Fibroblast of skin of left biceps (primary cell): ENCODE data around the gene BOK.

ENCODE experiments used
- DNase-seq, 2 experiments: peaks; one replicate each; pipeline ENCODE4 v3.0.0-alpha.2; 2013; ENCODE audit warnings: low read depth in 2 of 2

Gene BOK

DNA sequence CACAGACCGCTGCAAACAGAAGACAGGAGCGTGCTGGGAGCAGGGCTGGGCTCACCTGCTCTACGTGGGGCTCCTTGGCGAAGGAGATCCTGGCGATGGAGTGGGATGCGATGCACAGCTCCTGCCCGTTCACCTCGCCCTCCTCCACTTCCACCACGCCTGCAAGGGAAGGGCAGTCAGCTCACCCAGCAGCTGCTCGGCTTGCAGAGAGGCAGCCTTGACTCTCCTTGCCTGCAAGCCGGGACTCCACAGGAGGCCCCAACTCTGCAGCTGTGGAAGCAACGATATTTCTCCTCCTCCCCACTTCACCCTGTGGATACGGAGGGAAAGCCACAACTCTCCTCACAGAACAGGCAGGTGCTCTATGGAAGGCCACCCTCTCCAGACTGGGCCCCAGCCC, 43.3 kb downstream of the BOK start:
- no peak for DNase-seq

DNA sequence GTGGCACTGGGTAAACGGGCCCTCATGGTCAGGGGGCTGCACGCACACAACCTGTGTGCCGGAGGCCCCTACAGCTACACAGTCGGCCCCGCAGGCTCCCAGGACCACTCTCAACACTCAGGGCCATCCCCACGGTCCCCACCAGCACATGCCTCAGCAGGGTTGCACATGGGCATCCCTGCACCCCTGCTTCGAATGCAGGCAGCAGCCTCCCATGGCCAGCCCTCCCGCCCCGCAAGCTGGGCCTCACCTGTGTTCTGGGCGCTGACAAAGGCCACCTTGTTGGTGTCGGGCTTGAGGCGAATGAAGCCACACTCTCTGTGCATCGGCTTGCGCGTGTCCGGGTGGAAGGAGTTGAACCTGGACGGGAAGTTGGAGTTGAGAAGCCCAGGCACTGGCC, 44.2 kb downstream of the BOK start:
- no peak for DNase-seq

DNA sequence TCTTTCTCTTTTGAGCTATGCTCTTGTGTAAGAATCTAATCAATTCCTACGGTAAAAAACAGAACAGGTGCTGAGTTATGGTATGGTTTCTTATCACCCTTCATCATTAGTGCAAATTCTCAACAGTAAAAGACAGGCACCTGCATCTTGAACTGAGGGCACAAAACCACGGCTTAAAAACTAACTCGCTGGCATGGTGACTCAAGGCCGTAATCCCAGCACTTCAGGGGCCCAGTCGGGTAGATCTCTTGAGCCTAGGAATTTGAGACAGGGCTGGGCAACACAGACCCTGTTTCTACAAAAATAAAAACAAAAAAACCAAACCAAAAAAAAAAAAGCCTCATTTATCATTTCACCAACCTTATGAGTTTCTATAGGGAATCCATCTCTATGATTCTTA, 45.1 kb downstream of the BOK start:
- DNase-seq, result no peak

DNA sequence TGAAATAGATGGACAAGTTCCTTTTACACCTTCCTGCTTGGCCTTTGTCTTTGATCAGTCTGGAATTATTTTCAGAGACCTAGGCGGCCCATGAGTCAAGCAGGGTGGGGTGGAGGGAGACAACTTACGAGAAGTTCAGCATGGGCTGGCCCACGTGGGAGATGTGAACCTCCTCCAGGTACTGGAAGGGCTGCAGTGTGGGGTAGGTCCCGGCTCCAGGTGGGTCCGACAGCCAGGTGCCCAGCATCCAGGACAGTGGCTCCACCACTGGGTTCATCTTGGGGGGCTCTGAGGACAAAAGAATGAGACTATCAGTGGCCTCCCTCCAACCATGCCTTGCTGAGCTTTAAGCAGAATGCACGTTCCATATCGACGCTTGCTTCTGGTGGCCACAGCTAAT, 47.6 kb downstream of the BOK start:
- DNase-seq, result no peak

DNA sequence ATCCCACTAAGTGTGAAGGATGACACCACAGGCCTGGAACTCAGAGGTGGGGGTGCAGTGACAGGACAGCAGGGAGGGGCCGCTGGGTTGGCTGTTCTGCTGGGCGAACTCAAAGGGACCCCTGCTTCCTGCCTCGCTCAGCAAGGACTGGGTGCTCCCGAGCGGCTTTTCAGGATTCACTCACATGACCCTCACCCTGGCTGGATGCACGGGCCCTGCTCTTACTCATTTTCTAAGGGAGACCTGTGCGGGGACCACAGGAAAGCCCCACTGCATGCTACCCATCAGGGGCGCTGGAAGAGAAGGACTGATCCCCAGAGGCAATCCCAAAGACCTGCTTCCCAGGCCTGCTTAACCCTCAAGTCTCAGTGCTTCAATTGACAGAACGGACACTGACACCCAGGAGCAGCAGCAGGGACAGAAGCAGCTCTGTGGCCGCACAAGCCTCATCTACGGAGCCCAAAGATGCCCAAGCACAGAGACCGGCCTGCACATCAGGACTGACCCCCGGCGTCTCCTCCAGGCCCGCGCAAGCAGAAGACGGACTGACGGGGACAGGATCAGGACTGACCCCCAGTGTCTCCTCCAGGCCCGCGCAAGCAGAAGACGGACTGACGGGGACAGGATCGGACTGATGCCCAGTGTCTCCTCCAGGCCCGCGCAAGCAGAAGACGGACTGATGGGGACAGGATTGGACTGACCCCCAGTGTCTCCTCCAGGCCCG, 48.8 kb downstream of the BOK start:
- no peak for DNase-seq

DNA sequence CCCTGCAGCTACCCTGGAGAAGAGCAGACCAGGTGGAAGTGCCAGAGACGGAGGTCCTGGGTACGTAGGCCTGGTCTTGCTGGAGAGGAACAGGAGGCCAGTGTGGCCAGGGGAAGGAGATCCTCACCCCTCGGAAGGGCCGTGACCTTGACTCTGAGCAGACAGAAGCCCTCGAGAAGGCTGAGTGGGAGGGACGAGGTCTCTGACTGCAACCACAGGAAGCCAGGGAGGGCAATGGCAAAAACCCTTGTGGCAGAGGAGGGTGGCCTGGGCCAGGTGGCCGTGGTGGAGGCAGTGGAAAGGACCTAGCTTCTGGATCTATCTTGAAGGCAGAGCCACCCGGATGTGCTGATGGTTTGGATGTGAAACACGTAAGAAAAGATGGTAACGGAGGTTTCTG, 50.3 kb downstream of the BOK start:
- DNase-seq, result no peak

DNA sequence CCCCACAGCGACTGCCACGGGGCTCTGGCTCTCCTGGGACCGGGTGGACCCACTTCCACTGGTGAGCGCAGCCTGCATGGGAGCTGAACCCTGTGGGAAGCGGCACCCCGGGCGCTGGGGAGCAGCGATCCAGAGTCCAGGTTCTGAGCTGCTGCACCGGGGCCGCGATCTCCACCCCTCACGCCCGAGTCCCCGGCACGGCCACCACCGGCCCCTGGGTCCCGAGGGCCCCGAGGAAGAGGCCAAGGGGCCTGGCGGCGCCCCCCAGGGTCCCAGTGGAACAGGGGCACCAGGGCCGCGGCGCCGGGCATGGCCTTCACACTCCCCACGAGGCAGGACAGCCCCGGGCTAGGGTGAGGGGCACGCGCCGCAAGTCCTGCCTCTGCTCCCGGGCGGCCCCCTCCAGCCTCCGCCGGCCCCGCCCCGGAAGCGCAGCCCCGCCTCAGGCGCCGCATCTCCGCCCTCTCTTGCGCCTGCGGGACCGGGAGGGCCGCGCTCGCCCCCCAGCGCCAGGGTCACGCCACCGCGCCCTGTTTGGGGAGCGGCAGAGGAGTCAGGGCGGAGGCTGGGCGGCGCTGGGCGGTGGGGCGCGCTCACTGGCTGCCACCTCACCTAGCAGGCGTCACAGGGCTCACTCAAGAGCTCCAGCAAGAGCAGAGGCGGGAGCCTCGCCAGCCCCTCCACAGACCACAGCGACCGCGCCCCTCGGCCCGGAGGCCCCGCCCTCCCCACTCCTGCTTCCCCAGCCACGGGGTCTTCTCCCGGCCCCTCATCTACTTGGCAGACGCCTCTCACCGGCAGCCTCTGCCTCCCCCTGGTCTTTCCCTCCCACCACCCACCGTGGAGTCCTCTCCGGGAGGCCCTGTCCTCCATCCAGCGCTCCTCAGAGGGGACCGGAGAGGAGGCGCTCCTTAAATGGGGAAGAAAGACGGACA, 51.6 kb downstream of the BOK start:
- DNase-seq, result peak; percentile 53 to 57

DNA sequence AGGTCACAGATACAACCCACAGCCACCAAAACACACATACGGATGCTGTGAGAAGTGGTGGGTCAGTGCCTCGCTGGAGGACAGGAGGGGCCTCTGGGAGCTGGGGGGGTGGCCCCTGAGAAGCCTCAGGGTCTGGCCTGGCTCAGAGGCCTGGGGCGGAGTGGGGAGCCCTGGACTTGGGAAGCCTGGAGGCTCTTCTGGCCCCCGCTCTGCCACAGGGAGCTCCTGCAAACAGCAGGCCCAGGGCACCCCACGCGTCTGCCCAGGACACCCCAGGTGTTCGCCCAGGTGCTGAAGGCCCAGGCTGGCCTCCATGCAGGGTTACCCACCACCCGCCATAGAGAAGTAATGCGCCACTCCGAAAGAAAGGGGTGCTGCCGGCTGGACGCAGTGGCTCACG, 52.5 kb downstream of the BOK start:
- no peak for DNase-seq

DNA sequence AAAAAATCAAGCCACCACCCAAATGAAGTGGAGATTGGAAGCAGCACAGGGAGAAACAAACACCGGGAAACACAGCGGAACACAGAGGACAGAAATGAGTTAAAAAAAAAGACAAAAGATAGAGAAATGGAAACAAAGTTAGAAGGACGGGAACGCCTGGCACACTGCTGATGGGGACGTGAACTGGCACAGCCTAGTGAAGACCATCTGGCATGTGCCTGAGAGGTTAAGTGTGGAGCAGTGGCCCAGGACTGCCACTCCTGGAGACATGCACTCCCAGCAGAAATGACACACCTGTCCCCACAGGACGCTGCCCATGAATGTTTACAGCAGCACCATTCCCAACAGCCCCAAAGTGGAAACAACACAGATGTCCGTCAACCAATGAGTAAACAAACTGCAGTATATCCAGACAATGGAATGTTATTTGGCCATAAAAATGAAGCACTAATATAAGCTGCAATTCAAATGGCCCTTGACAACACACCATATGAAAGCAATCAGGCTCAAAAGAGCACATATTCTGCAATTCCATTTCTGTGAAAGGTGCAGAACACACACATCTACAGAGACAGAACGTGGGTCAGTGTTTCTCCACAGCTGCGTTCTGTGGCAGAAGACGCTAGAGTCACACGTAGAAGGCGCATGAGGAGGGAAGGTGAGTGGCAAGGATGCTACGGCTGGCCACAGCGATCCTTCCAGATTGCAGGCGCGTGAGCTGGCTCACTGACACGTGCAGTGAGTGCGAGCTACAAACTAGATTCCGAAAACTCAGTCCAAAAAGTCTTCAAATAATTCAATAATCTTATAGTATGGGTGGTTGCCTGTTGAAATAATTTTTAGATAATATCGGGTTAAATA, 53.8 kb downstream of the BOK start:
- DNase-seq, result no peak

DNA sequence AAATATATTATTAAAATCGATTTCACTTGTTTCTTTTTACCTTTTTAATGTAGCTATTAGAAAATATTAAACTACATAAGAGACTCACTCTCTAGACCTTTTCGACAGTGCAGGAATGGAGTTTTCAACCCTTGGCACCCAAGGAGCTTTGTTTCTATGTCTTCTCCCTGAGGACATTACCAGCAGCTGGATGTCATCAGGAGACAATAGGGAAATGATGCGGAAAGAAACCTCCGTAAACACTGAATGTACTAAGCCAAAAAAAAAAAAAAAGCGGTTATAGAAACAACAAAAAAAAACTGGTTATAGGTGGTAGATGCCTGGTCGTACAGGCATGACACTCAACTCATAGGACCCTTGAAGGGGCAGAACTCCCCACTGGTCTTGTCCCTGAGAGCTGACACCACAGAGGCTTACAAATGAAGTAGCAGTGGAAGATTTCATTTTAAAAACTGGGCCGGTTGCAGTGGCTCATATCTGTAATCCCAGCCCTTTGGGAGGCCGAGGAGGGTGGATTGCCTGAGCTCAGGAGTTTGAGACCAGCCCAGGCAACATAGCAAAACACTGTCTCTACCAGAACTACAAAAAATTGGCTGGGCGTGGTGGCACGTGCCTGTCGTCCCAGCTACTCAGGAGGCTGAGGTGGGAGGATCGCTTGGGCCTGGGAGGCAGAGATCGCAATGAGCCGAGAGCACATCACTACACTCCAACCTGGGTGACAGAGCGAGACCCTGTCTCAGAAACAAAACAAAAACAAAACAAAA, 54.7 kb downstream of the BOK start:
- no peak for DNase-seq

DNA sequence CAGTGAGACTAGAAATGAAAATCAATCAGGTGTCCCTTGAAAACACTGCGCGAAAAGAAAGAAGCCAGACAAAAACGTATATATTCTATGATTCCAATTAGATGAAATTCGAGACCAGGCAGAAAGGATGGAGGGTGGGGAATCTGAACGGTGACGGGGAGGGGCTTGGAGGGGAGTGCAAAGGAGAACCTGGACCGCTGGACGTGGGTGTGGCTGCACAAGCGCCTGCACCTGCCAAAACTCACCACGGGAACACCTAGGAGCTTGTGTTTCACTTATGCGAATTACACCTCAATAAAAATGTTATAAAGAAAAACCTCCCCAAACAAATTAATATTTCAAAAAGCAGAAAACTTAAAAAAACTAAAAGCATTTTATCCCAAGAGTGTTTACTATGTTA, 56.5 kb downstream of the BOK start:
- no peak for DNase-seq

DNA sequence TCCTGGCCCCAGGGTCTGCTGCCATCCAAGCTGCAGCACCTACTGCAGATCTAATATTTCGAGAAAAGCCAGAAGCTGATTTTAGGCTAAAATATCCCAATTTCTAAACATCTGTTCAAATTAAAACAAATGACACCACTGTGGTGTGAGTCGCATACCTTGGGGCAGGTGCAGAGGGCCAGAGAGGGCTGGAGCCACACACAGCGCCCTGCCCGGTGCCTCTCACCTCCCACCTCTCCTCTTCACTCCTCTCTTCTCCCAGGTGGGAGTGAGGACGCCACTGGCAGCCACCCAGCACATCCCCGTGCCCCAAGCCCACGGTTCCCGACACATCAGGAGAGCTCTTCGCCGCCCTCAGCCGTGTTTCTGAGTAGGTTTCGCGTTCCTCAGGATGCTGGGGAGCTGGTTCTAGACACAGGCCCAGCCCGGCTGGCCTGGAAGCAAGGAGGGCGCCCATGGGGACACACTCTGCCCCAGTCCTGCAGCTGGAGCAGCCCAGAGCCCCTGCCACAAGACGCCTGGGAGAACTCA, 57.0 kb downstream of the BOK start:
- DNase-seq, result no peak

DNA sequence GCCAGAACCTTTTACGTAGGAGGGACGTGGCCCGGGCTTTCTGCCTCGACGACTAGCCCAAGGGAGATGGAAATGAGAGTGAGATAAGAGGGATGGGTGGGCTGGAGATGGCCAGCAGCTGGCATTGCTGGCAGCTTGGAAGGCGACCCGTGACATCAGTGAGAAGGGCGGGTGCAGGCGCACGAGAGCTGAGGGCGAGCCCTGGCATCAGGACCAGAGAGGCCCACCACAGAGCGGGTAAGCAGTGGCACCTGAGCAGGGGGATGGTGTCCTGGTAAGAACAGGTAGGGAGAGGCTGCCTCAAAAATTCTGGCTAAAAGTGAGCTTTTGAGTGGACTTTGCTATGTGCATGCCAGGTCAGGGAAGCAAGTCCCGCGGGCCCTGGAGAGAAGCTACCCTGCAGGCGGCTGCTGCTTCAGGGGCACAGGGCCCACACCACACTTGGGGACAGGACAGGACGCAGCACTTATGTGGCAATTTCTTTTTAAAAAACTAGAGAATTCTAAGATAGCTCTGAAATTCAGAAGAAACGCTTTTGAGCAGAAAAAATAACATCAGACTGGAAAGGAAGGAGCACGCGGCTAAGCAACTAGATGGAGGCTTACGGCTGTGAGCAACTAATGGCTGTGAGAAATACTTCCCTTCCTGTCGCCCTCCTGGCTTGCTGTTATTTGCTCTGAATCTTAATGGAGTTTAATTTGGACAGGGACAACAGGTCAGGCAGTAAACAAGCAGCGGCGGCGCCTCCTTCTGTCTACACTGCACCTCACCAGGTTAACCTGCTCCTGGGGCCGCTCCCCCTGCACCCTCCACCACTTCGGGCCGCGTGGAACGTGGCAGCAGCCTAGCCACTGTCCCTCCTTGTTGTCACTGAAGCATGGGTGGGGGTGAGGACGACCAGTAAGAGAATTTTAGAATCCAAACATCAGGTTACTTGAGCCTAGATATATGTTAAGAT, 57.9 kb downstream of the BOK start:
- DNase-seq, result no peak

DNA sequence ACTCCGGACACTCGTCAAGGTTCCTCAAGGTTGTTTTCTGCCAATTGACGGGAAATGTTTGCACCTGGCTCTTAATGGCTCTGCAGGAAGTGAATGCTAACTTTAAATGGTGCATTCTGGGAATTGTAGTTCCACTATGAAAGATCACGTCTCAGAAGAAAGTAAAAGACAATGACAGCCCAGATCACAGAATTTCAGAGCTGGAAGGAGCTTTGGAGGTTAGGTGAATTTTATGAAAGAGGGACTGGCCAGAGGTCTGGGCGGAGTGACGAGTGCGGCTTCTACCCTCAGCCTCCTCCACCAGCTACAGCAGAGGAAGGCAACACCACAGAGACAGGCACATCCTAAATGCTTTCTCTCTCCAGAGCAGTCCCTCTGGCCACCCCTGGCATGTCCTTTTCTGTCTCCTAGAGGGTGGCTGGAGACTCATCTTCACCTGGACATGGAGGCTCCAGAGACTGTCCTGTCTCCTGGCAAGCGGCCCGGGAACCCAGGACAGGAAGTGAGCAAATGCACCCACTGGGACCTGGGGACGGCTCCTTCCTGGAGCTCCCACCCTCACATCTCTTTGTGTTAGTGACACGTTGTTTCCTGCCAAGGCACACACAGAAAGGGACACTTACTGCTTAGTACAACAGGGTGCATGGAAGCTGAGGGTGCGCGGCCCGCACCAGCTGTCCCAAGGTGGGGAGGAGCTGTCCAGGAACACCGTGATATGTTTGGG, 59.0 kb downstream of the BOK start:
- no peak for DNase-seq

DNA sequence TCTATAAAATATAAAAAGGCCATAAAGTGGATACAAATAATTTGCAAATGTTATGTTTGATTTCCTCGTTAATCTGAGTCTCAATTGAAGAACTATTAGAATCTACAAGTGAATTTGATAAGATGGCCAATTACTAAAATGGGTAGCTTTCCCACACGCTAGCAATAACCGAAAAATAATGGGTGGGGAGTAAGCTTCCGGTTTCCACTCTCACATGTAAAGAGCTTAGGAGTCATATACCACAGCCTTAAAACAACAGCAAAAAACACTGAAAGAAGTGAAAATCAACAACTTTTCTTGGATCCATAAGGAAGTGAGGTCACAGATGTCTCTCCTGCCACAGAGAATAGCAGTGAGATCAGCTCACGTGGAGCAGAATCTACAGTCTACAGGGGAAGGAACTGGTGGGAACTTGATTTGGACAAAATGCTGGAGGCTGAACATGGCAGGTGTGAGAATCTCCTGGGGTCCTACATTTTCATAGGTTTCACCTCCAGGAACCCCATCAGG, 59.8 kb downstream of the BOK start:
- DNase-seq, result no peak

DNA sequence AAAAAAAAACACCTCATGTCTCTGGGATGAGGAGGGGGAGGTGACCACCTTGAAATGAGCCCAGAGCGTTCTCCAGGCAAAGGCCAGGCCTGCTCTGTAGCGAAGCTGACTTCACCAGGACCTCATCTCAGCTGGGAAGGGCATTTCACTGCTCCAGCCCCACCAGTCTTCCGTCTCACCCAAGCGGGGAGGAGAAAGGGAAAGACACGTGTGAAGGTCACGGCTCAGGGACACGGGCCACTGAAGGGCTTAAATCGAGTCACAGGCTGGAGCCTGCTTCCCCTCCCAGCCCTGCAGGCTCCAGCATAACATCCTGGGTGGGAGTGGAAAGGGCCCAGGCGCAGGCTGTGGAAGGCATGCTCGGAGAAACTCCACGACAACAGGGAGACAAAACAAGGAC, 60.3 kb downstream of the BOK start:
- DNase-seq, result no peak

DNA sequence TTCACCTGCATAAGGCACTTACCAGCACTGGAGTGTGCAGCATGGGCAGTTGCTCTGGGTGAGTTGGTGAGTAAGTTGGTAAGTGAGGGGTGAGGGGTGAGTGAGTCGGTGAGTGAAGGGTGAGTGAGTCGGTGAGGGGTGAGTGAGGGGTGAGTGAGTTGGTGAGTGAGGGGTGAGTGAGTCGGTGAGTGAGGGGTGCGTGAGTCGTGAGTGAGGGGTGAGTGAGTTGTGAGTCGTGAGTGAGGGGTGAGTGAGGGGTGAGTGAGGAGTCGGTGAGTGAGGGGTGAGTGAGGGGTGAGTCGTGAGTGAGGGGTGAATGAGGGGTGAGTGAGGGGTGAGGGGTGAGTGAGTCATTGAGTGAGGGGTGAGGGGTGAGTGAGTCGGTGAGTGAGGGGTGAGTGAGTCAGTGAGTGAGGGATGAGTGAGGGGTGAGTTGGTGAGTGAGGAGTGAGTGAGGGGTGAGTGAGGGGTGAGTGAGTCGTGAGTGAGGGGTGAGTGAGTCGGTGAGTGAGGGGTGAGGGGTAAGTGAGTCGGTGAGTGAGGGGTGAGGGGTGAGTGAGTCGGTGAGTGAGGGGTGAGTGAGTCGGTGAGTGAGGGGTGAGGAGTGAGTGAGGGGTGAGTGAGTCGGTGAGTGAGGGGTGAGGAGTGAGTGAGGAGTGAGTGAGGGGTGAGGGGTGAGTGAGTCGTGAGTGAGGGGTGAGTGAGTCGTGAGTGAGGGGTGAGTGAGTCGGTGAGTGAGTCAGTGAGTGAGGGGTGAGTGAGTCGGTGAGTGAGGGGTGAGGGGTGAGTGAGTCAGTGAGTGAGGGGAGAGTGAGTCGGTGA, 61.3 kb downstream of the BOK start:
- DNase-seq, result no peak

DNA sequence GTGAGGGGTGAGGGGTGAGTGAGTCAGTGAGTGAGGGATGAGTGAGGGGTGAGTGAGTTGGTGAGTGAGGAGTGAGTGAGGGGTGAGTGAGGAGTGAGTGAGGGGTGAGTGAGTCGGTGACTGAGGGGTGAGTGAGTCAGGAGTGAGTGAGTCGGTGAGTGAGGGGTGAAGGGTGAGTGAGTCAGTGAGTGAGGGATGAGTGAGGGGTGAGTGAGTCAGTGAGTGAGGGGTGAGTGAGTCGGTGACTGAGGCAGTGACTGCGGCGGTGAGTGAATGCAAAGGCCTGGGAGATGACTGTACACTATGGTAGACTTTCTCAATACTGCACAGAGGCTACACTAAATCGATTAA, 61.8 kb downstream of the BOK start:
- no peak for DNase-seq
